ENCODE measurements around the gene LMX1B.

DNA sequence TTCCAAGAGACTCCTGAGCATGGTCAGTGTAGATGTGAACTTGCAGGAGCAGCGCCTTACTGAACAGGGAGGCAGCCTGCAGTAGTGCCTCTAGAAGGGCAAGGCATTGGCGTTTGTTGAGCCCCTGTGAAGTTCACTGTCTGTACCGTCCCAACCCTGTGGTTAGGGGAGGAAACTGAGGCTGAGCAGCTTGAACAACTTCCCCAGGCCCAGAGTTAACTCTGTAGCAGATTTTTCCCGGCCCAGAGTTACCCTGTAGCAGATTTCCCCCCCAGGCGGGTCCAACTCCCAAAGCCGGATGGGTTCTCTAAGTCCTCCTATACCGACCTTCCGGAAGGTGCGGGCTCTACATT, 9.6 kb downstream of the LMX1B start:
- no peak for TF ChIP-seq CTCF (tag by site-specific recombination; IDR thresholded peaks at IDR 0.05)
- no peak for TF ChIP-seq ZSCAN4 (tag by site-specific recombination; IDR thresholded peaks at IDR 0.05)
- no peak for TF ChIP-seq ZNF677 (tag by site-specific recombination; IDR thresholded peaks at IDR 0.05)
- TF ChIP-seq, protein P1, sequence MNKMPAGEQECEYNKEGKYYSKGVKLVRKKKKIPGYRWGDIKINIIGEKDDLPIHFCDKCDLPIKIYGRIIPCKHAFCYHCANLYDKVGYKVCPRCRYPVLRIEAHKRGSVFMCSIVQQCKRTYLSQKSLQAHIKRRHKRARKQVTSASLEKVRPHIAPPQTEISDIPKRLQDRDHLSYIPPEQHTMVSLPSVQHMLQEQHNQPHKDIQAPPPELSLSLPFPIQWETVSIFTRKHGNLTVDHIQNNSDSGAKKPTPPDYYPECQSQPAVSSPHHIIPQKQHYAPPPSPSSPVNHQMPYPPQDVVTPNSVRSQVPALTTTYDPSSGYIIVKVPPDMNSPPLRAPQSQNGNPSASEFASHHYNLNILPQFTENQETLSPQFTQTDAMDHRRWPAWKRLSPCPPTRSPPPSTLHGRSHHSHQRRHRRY (tag by site-specific recombination; IDR thresholded peaks at IDR 0.05): no peak
- no peak for TF ChIP-seq ZNF449 (tag by site-specific recombination; IDR thresholded peaks at IDR 0.05)
- no peak for TF ChIP-seq SETDB1 (IDR thresholded peaks at IDR 0.05; ENCODE audit: insufficient read length, low read length)
- TF ChIP-seq BCL11A (tag by site-specific recombination; IDR thresholded peaks at IDR 0.05; ENCODE audit: low read depth): no peak

Data from HEK293 (cell line).